Mesenchymal stem cell (in vitro differentiated cells and primary cell): ENCODE results near the gene CBLB.
"Not testable (repeated sequence)": the region's sequence is repeated elsewhere in the genome, so short reads cannot be mapped to it uniquely, and the experiment has no call there.

Experiments used
- DNase-seq: peaks from one replicate; pipeline ENCODE4 v3.0.0-alpha.2; 2013
- H2AFZ ChIP-seq: one replicate; pipeline ENCODE4 v1.6.1; 2013; ENCODE audit warnings: low read depth, mild to moderate bottlenecking, control low read depth, inconsistent platforms, low read length, moderate library complexity
- H2AK5ac ChIP-seq: 2 replicates; pipeline ENCODE4 v1.6.1; 2013; ENCODE audit warnings: low read length, moderate library complexity, mild to moderate bottlenecking, inconsistent platforms; ENCODE audit not compliant: severe bottlenecking
- H2BK120ac ChIP-seq: one replicate; pipeline ENCODE4 v1.6.1; 2013; ENCODE audit warnings: low read depth, mild to moderate bottlenecking, inconsistent platforms, low read length, moderate library complexity
- H2BK12ac ChIP-seq, 2 experiments: one replicate each; pipeline ENCODE4 v1.6.1; 2013; ENCODE audit warnings: inconsistent platforms in 2 of 2, low read length in 2 of 2, mild to moderate bottlenecking in 2 of 2, moderate library complexity in 2 of 2, control low read depth in 1 of 2
- H2BK15ac ChIP-seq: one replicate; pipeline ENCODE4 v1.6.1; 2013; ENCODE audit warnings: mild to moderate bottlenecking, low read depth, inconsistent platforms; ENCODE audit not compliant: poor library complexity, severe bottlenecking
- H2BK5ac ChIP-seq: 2 replicates; pipeline ENCODE4 v1.6.1; 2013; ENCODE audit warnings: low read depth, mild to moderate bottlenecking, low read length, control low read depth, inconsistent platforms; ENCODE audit not compliant: poor library complexity, severe bottlenecking
- H3K14ac ChIP-seq, 2 experiments: one replicate each; pipeline ENCODE4 v1.6.1; 2013; ENCODE audit warnings: inconsistent platforms in 2 of 2, low read length in 2 of 2, control low read depth in 1 of 2, mild to moderate bottlenecking in 1 of 2, moderate library complexity in 1 of 2
- H3K18ac ChIP-seq, 2 experiments: one replicate each; pipeline ENCODE4 v1.6.1; 2013; ENCODE audit warnings: inconsistent platforms in 2 of 2, low read length in 2 of 2, control low read depth in 1 of 2, low read depth in 1 of 2, mild to moderate bottlenecking in 1 of 2
- H3K23ac ChIP-seq, 2 experiments: one replicate each; pipeline ENCODE4 v1.6.1; 2013; ENCODE audit warnings: inconsistent platforms in 2 of 2, low read length in 2 of 2, mild to moderate bottlenecking in 2 of 2, moderate library complexity in 2 of 2, control low read depth in 1 of 2
- H3K27ac ChIP-seq: 2 replicates; pipeline ENCODE4 v1.5.1; 2013; ENCODE audit warnings: mild to moderate bottlenecking, moderate library complexity, low read length, control low read depth, inconsistent platforms; ENCODE audit not compliant: poor library complexity, severe bottlenecking
- H3K27me3 ChIP-seq, 2 experiments: 2 replicates each; pipeline versions ENCODE4 v1.6.1 to v1.7.0; 2013; ENCODE audit warnings: low read length in 2 of 2, mild to moderate bottlenecking in 2 of 2, moderate library complexity in 2 of 2, control low read depth in 1 of 2, inconsistent platforms in 1 of 2; ENCODE audit not compliant: control insufficient read depth in 1 of 2, insufficient read depth in 1 of 2
- H3K36me3 ChIP-seq, 2 experiments: 2 replicates each; pipeline versions ENCODE4 v1.6.1 to v1.7.0; 2013; ENCODE audit warnings: low read length in 2 of 2, control low read depth in 1 of 2, inconsistent platforms in 1 of 2, low read depth in 1 of 2, mild to moderate bottlenecking in 1 of 2; ENCODE audit not compliant: insufficient read depth in 2 of 2, control insufficient read depth in 1 of 2
- H3K4ac ChIP-seq, 2 experiments: one replicate each; pipeline ENCODE4 v1.6.1; 2013; ENCODE audit warnings: inconsistent platforms in 2 of 2, low read length in 2 of 2, mild to moderate bottlenecking in 2 of 2, moderate library complexity in 2 of 2, control low read depth in 1 of 2, low read depth in 1 of 2
- H3K4me1 ChIP-seq: 2 replicates; pipeline ENCODE4 v1.6.1; 2013; ENCODE audit warnings: low read depth, low read length, control low read depth; ENCODE audit not compliant: control insufficient read depth, insufficient read depth
- H3K4me2 ChIP-seq: 2 replicates; pipeline ENCODE4 v1.6.1; 2013; ENCODE audit warnings: low read length, mild to moderate bottlenecking, inconsistent platforms; ENCODE audit not compliant: poor library complexity, severe bottlenecking
- H3K4me3 ChIP-seq, 2 experiments: 2 replicates each; pipeline versions ENCODE4 v1.5.1 to v1.7.0; 2013; ENCODE audit warnings: low read length in 2 of 2, mild to moderate bottlenecking in 2 of 2, control low read depth in 1 of 2, low read depth in 1 of 2; ENCODE audit not compliant: insufficient read depth in 1 of 2
- H3K79me1 ChIP-seq: replicated peaks from 2 replicates; pipeline ENCODE4 v1.6.1; 2013; ENCODE audit warnings: mild to moderate bottlenecking, control low read depth, low read length, inconsistent platforms; ENCODE audit not compliant: poor library complexity, severe bottlenecking
- H3K9ac ChIP-seq: 2 replicates; pipeline ENCODE4 v1.7.0; 2013; ENCODE audit warnings: mild to moderate bottlenecking, low read length, moderate library complexity
- H3K9me3 ChIP-seq: 2 replicates; pipeline ENCODE4 v1.7.0; 2013; ENCODE audit warnings: mild to moderate bottlenecking, low read length; ENCODE audit not compliant: control insufficient read depth
- H4K8ac ChIP-seq: one replicate; pipeline ENCODE4 v1.6.1; 2013; ENCODE audit warnings: inconsistent platforms, mild to moderate bottlenecking, low read length, moderate library complexity
- H4K91ac ChIP-seq: one replicate; pipeline ENCODE4 v1.6.1; 2013; ENCODE audit warnings: mild to moderate bottlenecking, low read length, inconsistent platforms
- WGBS: methylation state at CpG from one replicate; pipeline ENCODE4 v1.1.7; 2013; ENCODE audit warnings: mixed read lengths; 5-methylcytosine and 5-hydroxymethylcytosine counted together

Gene CBLB

GRCh38 chr3:105822171-105823123 lies 46.4 kb downstream of the CBLB start:
- H3K18ac ChIP-seq = no peak overlapping the region
- H3K23ac ChIP-seq = no peak overlapping the region
- H3K4me1 ChIP-seq = peaks cover 3% of the 10 kb centered on the region
- DNase-seq = peak; percentile 24
- H4K91ac ChIP-seq = no peak overlapping the region
- H3K4me3 ChIP-seq = no peak overlapping the region
- peak overlapping the region; percentile 77 for H2AK5ac ChIP-seq
- H3K9ac ChIP-seq = peak overlapping the region; percentile 68
- no peaks in the 10 kb centered on the region for H3K27me3 ChIP-seq
- H2BK5ac ChIP-seq = no peak overlapping the region
- H2BK15ac ChIP-seq = no peak overlapping the region
- H2BK12ac ChIP-seq = peak overlapping the region in 1 of 2 experiments; percentile 92
- H3K36me3 ChIP-seq = peaks cover 4 to 64% of the 10 kb centered on the region in 2 experiments
- H3K9me3 ChIP-seq = no peaks in the 10 kb centered on the region
- no peak overlapping the region for H3K14ac ChIP-seq
- H3K79me1 ChIP-seq = peaks cover 12% of the 10 kb centered on the region
- no peak overlapping the region for H2AFZ ChIP-seq
- no peak overlapping the region for H3K4me2 ChIP-seq
- H3K27ac ChIP-seq = no peak overlapping the region
- H2BK120ac ChIP-seq = no peak overlapping the region
- H4K8ac ChIP-seq = no peak overlapping the region
- no peak overlapping the region for H3K4ac ChIP-seq
- WGBS = no CpG with 5 or more reads among the region's 3 CpGs

GRCh38 chr3:105821433-105821832 lies 47.4 kb downstream of the CBLB start:
- Histone ChIP-seq H3K4ac (no peak overlapping the region), H2BK15ac (no peak overlapping the region), H3K9ac (no peak overlapping the region), H2AK5ac (no peak overlapping the region), H3K27me3 (no peaks in the 10 kb centered on the region), H2AFZ (no peak overlapping the region), H3K27ac (no peak overlapping the region), H4K91ac (no peak overlapping the region), H3K9me3 (no peaks in the 10 kb centered on the region), H3K23ac (no peak overlapping the region), H2BK12ac (no peak overlapping the region), H3K79me1 (peaks cover 12% of the 10 kb centered on the region), H3K4me3 (no peak overlapping the region), H3K18ac (peak overlapping the region; percentile 33 to 34), H4K8ac (no peak overlapping the region), H3K4me2 (no peak overlapping the region), H3K4me1 (peaks cover 3% of the 10 kb centered on the region), H2BK120ac (no peak overlapping the region), H2BK5ac (no peak overlapping the region), H3K36me3 (peaks cover 4 to 66% of the 10 kb centered on the region in 2 experiments), H3K14ac (no peak overlapping the region)
- 66% methylated on average over 2 of the region's 2 CpGs for WGBS
- DNase-seq = peak; percentile 43

- Histone ChIP-seq H2AFZ (no peak overlapping the region), H3K4ac (no peak overlapping the region), H3K79me1 (peaks cover 8% of the 10 kb centered on the region), H3K27ac (no peak overlapping the region), H2BK12ac (no peak overlapping the region), H2AK5ac (no peak overlapping the region), H2BK15ac (no peak overlapping the region), H3K23ac (no peak overlapping the region), H3K9ac (no peak overlapping the region), H3K4me3 (no peak overlapping the region), H3K27me3 (no peaks in the 10 kb centered on the region), H2BK5ac (no peak overlapping the region), H4K8ac (no peak overlapping the region), H3K14ac (no peak overlapping the region), H3K18ac (no peak overlapping the region), H3K36me3 (peaks cover 4 to 46% of the 10 kb centered on the region in 2 experiments), H2BK120ac (no peak overlapping the region), H3K9me3 (no peaks in the 10 kb centered on the region), H4K91ac (no peak overlapping the region), H3K4me1 (peaks cover 1% of the 10 kb centered on the region), H3K4me2 (no peak overlapping the region)
- no peak for DNase-seq
- WGBS = no CpG with 5 or more reads among the region's 2 CpGs
These were observed 52.0 kb downstream of the CBLB start for GRCh38 chr3:105816833-105817232.

GRCh38 chr3:105815331-105815730 lies 53.5 kb downstream of the CBLB start:
- not testable (repeated sequence) for H2BK5ac ChIP-seq, H3K79me1 ChIP-seq, H3K27ac ChIP-seq, H3K9ac ChIP-seq, H2AK5ac ChIP-seq, H3K4ac ChIP-seq, H3K23ac ChIP-seq, H3K14ac ChIP-seq, H3K18ac ChIP-seq, H4K8ac ChIP-seq, H2BK15ac ChIP-seq, H2BK12ac ChIP-seq, H3K27me3 ChIP-seq, H3K4me2 ChIP-seq, H2AFZ ChIP-seq, H2BK120ac ChIP-seq, H3K9me3 ChIP-seq, H3K4me3 ChIP-seq, H3K4me1 ChIP-seq, DNase-seq, H4K91ac ChIP-seq
- peaks cover 4 to 35% of the 10 kb centered on the region in 2 experiments for H3K36me3 ChIP-seq
- 100% methylated on average over 3 of the region's 3 CpGs for WGBS
